A172 (cell line): ENCODE measurements around the gene KIF19. TPM values are rescaled to one million over a fixed set of nuclear protein-coding genes. Genes with fewer than 3 reads are reported as not detected.
A peak's percentile ranks its signal among the peaks of the same experiment; 100 is the strongest.
"Not testable (repeated sequence)": the region's sequence is repeated elsewhere in the genome, so short reads cannot be mapped to it uniquely, and the experiment has no call there.

Source experiments
- DNase-seq: peaks from one replicate; pipeline ENCODE4 v3.0.0-alpha.2; 2015; ENCODE audit warnings: low spot score
- total RNA-seq: library from RNA; depleted of rRNA; stranded (reverse); fragments of >200 nt; shearing (Covaris generic); gene quantifications from 2 replicates; pipeline ENCODE4 v1.2.3, GENCODE V29; 2014; rRNA removed

KIF19 gene
- not detected in 2 replicates for total RNA-seq

- no peak for DNase-seq
These were observed at the start of gene KIF19 for GRCh38 chr17:74325743-74326379. Gene KIF19, plus strand, starts transcription at chr17:74326226. Its CDS starts 124 bp downstream, at chr17:74326350.

- no peak for DNase-seq
These were observed 49.5 kb upstream of the KIF19 start for GRCh38 chr17:74276541-74277009.

GRCh38 chr17:74277935-74278334 is 48.1 kb upstream of the KIF19 start:
- DNase-seq, result no peak

GRCh38 chr17:74279617-74280016 is 46.4 kb upstream of the KIF19 start:
- DNase-seq, result not testable (repeated sequence)

- peak; percentile 23 for DNase-seq
These were observed 45.9 kb upstream of the KIF19 start for GRCh38 chr17:74280093-74280513.

GRCh38 chr17:74281799-74282198 is 44.2 kb upstream of the KIF19 start:
- DNase-seq, result no peak

- not testable (repeated sequence) for DNase-seq
These were observed 43.8 kb upstream of the KIF19 start for GRCh38 chr17:74282274-74282586.

GRCh38 chr17:74282587-74283370 is 43.2 kb upstream of the KIF19 start:
- peak; percentile 97 for DNase-seq

GRCh38 chr17:74283371-74283673 is 42.7 kb upstream of the KIF19 start:
- DNase-seq, result no peak

- DNase-seq, result no peak
These were observed 38.9 kb upstream of the KIF19 start for GRCh38 chr17:74287031-74287602.

- peak; percentile 57 for DNase-seq
These were observed 37.2 kb upstream of the KIF19 start for GRCh38 chr17:74288785-74289184.

- DNase-seq, result no peak
These were observed 36.3 kb upstream of the KIF19 start for GRCh38 chr17:74289688-74290087.

GRCh38 chr17:74290340-74290739 is 35.7 kb upstream of the KIF19 start:
- no peak for DNase-seq

- DNase-seq, result no peak
These were observed 33.5 kb upstream of the KIF19 start for GRCh38 chr17:74292495-74292894.

- DNase-seq, result peak; percentile 37
These were observed 30.1 kb upstream of the KIF19 start for GRCh38 chr17:74295625-74296547.

- DNase-seq, result peak; percentile 80
These were observed 29.5 kb upstream of the KIF19 start for GRCh38 chr17:74296548-74296936.

GRCh38 chr17:74297941-74298340 is 28.1 kb upstream of the KIF19 start:
- DNase-seq, result peak; percentile 79

GRCh38 chr17:74298778-74299177 is 27.2 kb upstream of the KIF19 start:
- DNase-seq, result no peak

- DNase-seq, result no peak
These were observed 26.6 kb upstream of the KIF19 start for GRCh38 chr17:74299226-74300009.

GRCh38 chr17:74303305-74303704 is 22.7 kb upstream of the KIF19 start:
- DNase-seq, result no peak

GRCh38 chr17:74304184-74304583 is 21.8 kb upstream of the KIF19 start:
- no peak for DNase-seq
